HFF-Myc (cell line): ENCODE results near the gene LRRK2.

Experiments
- DNase-seq: peaks from one replicate; pipeline ENCODE4 v3.0.0-alpha.2; 2011; ENCODE audit warnings: low read depth; ENCODE audit errors: extremely low read depth
- H3K4me3 ChIP-seq: replicated peaks from 2 replicates; pipeline ENCODE4 v1.5.1; 2011; ENCODE audit warnings: low read depth, mild to moderate bottlenecking, control low read depth, low read length
- CTCF ChIP-seq: IDR thresholded peaks from 2 replicates; pipeline ENCODE4 v1.5.1; 2012; ENCODE audit warnings: mild to moderate bottlenecking, low read depth, low read length, control low read depth; ENCODE audit errors: missing control alignments

LRRK2 gene

GRCh38 chr12:40336573-40337199, 111.9 kb downstream of the LRRK2 start:
- TF ChIP-seq CTCF, result peak; percentile 25
- no peak for DNase-seq
- H3K4me3 ChIP-seq, result no peak overlapping the region

GRCh38 chr12:40338071-40338470, 113.3 kb downstream of the LRRK2 start:
- no peak for DNase-seq
- no peak overlapping the region for H3K4me3 ChIP-seq
- no peak for TF ChIP-seq CTCF

GRCh38 chr12:40338621-40339020, 113.8 kb downstream of the LRRK2 start:
- no peak for TF ChIP-seq CTCF
- no peak for DNase-seq
- H3K4me3 ChIP-seq, result no peak overlapping the region

GRCh38 chr12:40342010-40342409, 117.2 kb downstream of the LRRK2 start:
- H3K4me3 ChIP-seq, result no peak overlapping the region
- DNase-seq, result no peak
- no peak for TF ChIP-seq CTCF

- TF ChIP-seq CTCF, result no peak
- H3K4me3 ChIP-seq, result no peak overlapping the region
- no peak for DNase-seq
Observed at GRCh38 chr12:40343124-40343523, 118.3 kb downstream of the LRRK2 start.

GRCh38 chr12:40344312-40344711, 119.5 kb downstream of the LRRK2 start:
- no peak for DNase-seq
- TF ChIP-seq CTCF, result no peak
- H3K4me3 ChIP-seq, result no peak overlapping the region

- DNase-seq, result no peak
- no peak overlapping the region for H3K4me3 ChIP-seq
- no peak for TF ChIP-seq CTCF
Observed at GRCh38 chr12:40351976-40352375, 127.2 kb downstream of the LRRK2 start.
